HepG2 (cell line): ENCODE data around the gene HDAC5. TPM values are rescaled to one million over a fixed set of nuclear protein-coding genes. Genes with fewer than 3 reads are reported as not detected.
A peak's percentile ranks its signal among the peaks of the same experiment; 100 is the strongest.

Experiments used
- ARID4A ChIP-seq: sonication (generic); formaldehyde crosslinking; IDR thresholded peaks from 2 replicates; pipeline ENCODE4 v1.5.0; 2020; ENCODE audit warnings: mild to moderate bottlenecking, missing genetic modification reagents, borderline replicate concordance
- CSRNP1 ChIP-seq: sonication (generic); formaldehyde crosslinking; IDR thresholded peaks from 2 replicates; pipeline ENCODE4 v1.8.1; 2023; ENCODE audit warnings: mild to moderate bottlenecking, missing genetic modification reagents
- ETV5 ChIP-seq: IDR thresholded peaks from 2 replicates; pipeline ENCODE4 v1.6.1; 2018; ENCODE audit warnings: missing biosample characterization, missing genetic modification reagents, inconsistent platforms, borderline replicate concordance
- NAIF1 ChIP-seq: sonication (generic); formaldehyde crosslinking; IDR thresholded peaks from 2 replicates; pipeline ENCODE4 v1.5.0; 2020; ENCODE audit warnings: mild to moderate bottlenecking, missing genetic modification reagents, borderline replicate concordance
- NFKBIZ ChIP-seq: IDR thresholded peaks from 2 replicates; pipeline ENCODE4 v1.6.1; 2018; ENCODE audit warnings: missing genetic modification reagents, missing compliant biosample characterization
- NFYB ChIP-seq: sonication (generic); formaldehyde crosslinking; IDR thresholded peaks from 2 replicates; pipeline ENCODE4 v1.4.0; 2020; ENCODE audit warnings: missing genetic modification reagents
- PCBP2 ChIP-seq: fragments of 200-400 bp; formaldehyde crosslinking; optimal IDR thresholded peaks from 2 replicates; pipeline ENCODE3; 2018; ENCODE audit warnings: low read length, low read depth; ENCODE audit not compliant: poor library complexity, severe bottlenecking
- POLR2A ChIP-seq, 2 experiments: IDR thresholded peaks; 2 replicates each; pipeline ENCODE4 v1.6.1; 2011; ENCODE audit warnings: low read depth in 2 of 2, low read length in 2 of 2, mild to moderate bottlenecking in 1 of 2, moderate library complexity in 1 of 2; ENCODE audit not compliant: insufficient read depth in 1 of 2
- POLR2G ChIP-seq: fragments of 200-400 bp; formaldehyde crosslinking; IDR thresholded peaks from 2 replicates; pipeline ENCODE4 v1.6.1; 2018; ENCODE audit warnings: mild to moderate bottlenecking, low read depth, low read length, moderate library complexity
- REPIN1 ChIP-seq: sonication (generic); formaldehyde crosslinking; IDR thresholded peaks from 2 replicates; pipeline ENCODE4 v1.8.0; 2022; ENCODE audit warnings: missing genetic modification reagents, low read depth, mild to moderate bottlenecking, borderline replicate concordance
- SRSF4 ChIP-seq: fragments of 200-400 bp; formaldehyde crosslinking; IDR thresholded peaks from one replicate; pipeline ENCODE4 v1.6.1; 2018; ENCODE audit warnings: mild to moderate bottlenecking, low read depth, low read length, moderate library complexity; ENCODE audit not compliant: poor library complexity, severe bottlenecking
- SUZ12 ChIP-seq: fragments of 150-350 bp; IDR thresholded peaks from 2 replicates; pipeline ENCODE4 v1.6.1; 2014; ENCODE audit warnings: low read depth, low read length
- ZNF205 ChIP-seq: IDR thresholded peaks from 2 replicates; pipeline ENCODE4 v1.6.1; 2018; ENCODE audit warnings: missing biosample characterization, missing genetic modification reagents
- ZNF274 ChIP-seq: sonication (generic); formaldehyde crosslinking; IDR thresholded peaks from 2 replicates; pipeline ENCODE4 v1.5.1; 2020; ENCODE audit warnings: mild to moderate bottlenecking, missing genetic modification reagents
- ZNF512 ChIP-seq: sonication (generic); formaldehyde crosslinking; IDR thresholded peaks from 2 replicates; pipeline ENCODE4 v1.4.0; 2020; ENCODE audit warnings: mild to moderate bottlenecking, missing genetic modification reagents
- ZNF687 ChIP-seq: sonication (generic); formaldehyde crosslinking; IDR thresholded peaks from 2 replicates; pipeline ENCODE4 v1.5.1; 2020; ENCODE audit warnings: mild to moderate bottlenecking, missing genetic modification reagents, moderate library complexity
- ZNF83 ChIP-seq: sonication (generic); formaldehyde crosslinking; IDR thresholded peaks from 2 replicates; pipeline ENCODE4 v1.4.0; 2020; ENCODE audit warnings: missing genetic modification reagents, mild to moderate bottlenecking, borderline replicate concordance
- polyA plus RNA-seq, 8 experiments: library from polyadenylated mRNA; depleted of rRNA in 3 of 8; stranded (reverse) in 7 of 8; unstranded in 1 of 8; fragments of >200 nt; fragmentation: Illumina TruSeq in 4 of 8; extraction: Trizol in 4 of 8; gene quantifications; 2 replicates each; pipeline versions ENCODE4 v1.2.1 to v1.2.3, GENCODE V29; 2011 to 2016; ENCODE audit warnings: low read depth in 4 of 8, missing spikeins in 1 of 8, mixed read lengths in 1 of 8; ENCODE audit not compliant: insufficient read depth in 1 of 8
- total RNA-seq, 5 experiments: library from RNA; depleted of rRNA; stranded (reverse); fragments of >200 nt; fragmentation: Illumina TruSeq; extraction: Trizol; gene quantifications; 2 replicates each; pipeline ENCODE4 v1.2.3, GENCODE V29; 2016; ENCODE audit warnings: low read depth in 1 of 5

Gene HDAC5
- total and polyA plus RNA-seq, 2 of the 13 experiments (the other 11 are each of a cell fraction or from before 2014, with no cell fraction given) = 46.4 to 85.4 TPM

- no peak for TF ChIP-seq CSRNP1 (CRISPR knock-in tag)
- no peak for TF ChIP-seq SRSF4
- TF ChIP-seq REPIN1 (CRISPR knock-in tag) = no peak
- peak; percentile 33; the same call in 1 of the 2 replicates for TF ChIP-seq ZNF687
- no peak for TF ChIP-seq NFKBIZ
- TF ChIP-seq ZNF274 (CRISPR knock-in tag) = no peak
- no peak for TF ChIP-seq ETV5
- no peak for TF ChIP-seq ZNF83 (CRISPR knock-in tag)
- TF ChIP-seq ARID4A (CRISPR knock-in tag) = peak; percentile 33; the same call in 1 of the 2 replicates
- TF ChIP-seq POLR2G = 0 out of 2 replicates have a peak, but pooled peaks have one; percentile 14
- no peak for TF ChIP-seq ZNF512 (CRISPR knock-in tag)
- no peak for TF ChIP-seq NAIF1 (CRISPR knock-in tag)
- no peak for TF ChIP-seq NFYB (CRISPR knock-in tag)
- no peak for TF ChIP-seq ZNF205
- no peak for TF ChIP-seq POLR2A (IDR thresholded peaks at IDR 0.05; ENCODE audit: insufficient read depth in 1 of 2, low read depth in 2 of 2, low read length in 2 of 2)
- no peak for TF ChIP-seq PCBP2
- no peak for TF ChIP-seq SUZ12
Observed at GRCh38 chr17:44076716-44077594, 46.5 kb downstream of the HDAC5 start (continued).
